IMR-90 (cell line): ENCODE results near the gene MSI2. TPM values are rescaled to one million over a fixed set of nuclear protein-coding genes. Genes with fewer than 3 reads are reported as not detected.

Source experiments
- ATAC-seq: fragments of 200-7000 bp; cut with Tn5 transposase; 2 replicates; pipeline ENCODE4 v1.9.1; 2020; ENCODE audit warnings: low read depth, mild to moderate bottlenecking, moderate library complexity
- BruUV-seq: library from RNA; stranded (reverse); fragments of 400-500 nt; replicated peaks from 2 replicates; lab custom pipeline; 2021; lab: Mats Ljungman, UMichigan
- CTCF ChIA-PET: fragments of 300-600 bp; formaldehyde crosslinking; extraction: SDS; loops from one replicate; lab custom pipeline; 2021; ENCODE audit warnings: antibody characterized with exemption; lab: Yijun Ruan, JAX
- POLR2A ChIA-PET: fragments of 300-600 bp; sonication (Branson Sonifier 250); formaldehyde crosslinking; loops from one replicate; lab custom pipeline; 2022; ENCODE audit warnings: antibody characterized with exemption; ENCODE audit not compliant: unreplicated experiment; lab: Charles Lee
- DNase-seq: peaks from one replicate; pipeline ENCODE4 v3.0.0; 2013
- H2AFZ ChIP-seq: replicated peaks from 2 replicates; pipeline ENCODE3; 2013; ENCODE audit warnings: low read length, mild to moderate bottlenecking; ENCODE audit not compliant: poor library complexity
- H2AK5ac ChIP-seq: 2 replicates; pipeline ENCODE4 v1.6.1; 2013; ENCODE audit warnings: low read depth, low read length, inconsistent platforms
- H2AK9ac ChIP-seq: replicated peaks from 2 replicates; pipeline ENCODE3; 2013; ENCODE audit warnings: mild to moderate bottlenecking, low read depth, low read length, moderate library complexity; ENCODE audit not compliant: poor library complexity
- H2BK120ac ChIP-seq: 2 replicates; pipeline ENCODE4 v1.6.1; 2013; ENCODE audit warnings: low read depth, low read length, inconsistent platforms
- H2BK15ac ChIP-seq: 3 replicates; pipeline ENCODE4 v1.6.1; 2013; ENCODE audit warnings: low read depth, low read length, inconsistent platforms
- H2BK20ac ChIP-seq: 2 replicates; pipeline ENCODE4 v1.6.1; 2013; ENCODE audit warnings: low read depth, mild to moderate bottlenecking, inconsistent platforms, low read length, moderate library complexity
- H2BK5ac ChIP-seq: 2 replicates; pipeline ENCODE4 v1.6.1; 2013; ENCODE audit warnings: mild to moderate bottlenecking, low read depth, low read length, inconsistent platforms; ENCODE audit not compliant: poor library complexity, severe bottlenecking
- H3K14ac ChIP-seq: replicated peaks from 2 replicates; pipeline ENCODE4 v1.6.1; 2013; ENCODE audit warnings: low read depth, low read length, inconsistent platforms
- H3K18ac ChIP-seq: 2 replicates; pipeline ENCODE4 v1.6.1; 2013; ENCODE audit warnings: low read depth, low read length, control low read depth
- H3K23ac ChIP-seq: 2 replicates; pipeline ENCODE4 v1.6.1; 2013; ENCODE audit warnings: low read depth, low read length, inconsistent platforms
- H3K27ac ChIP-seq: 2 replicates; pipeline ENCODE4 v1.5.1; 2013; ENCODE audit warnings: mild to moderate bottlenecking, control low read depth, low read length; ENCODE audit not compliant: insufficient read depth
- H3K27me3 ChIP-seq: 2 replicates; pipeline ENCODE4 v1.6.1; 2013; ENCODE audit warnings: low read length; ENCODE audit not compliant: control insufficient read depth, insufficient read depth
- H3K36me3 ChIP-seq: 2 replicates; pipeline ENCODE4 v1.6.1; 2013; ENCODE audit warnings: low read length, mixed read lengths; ENCODE audit not compliant: control insufficient read depth, insufficient read depth
- H3K4ac ChIP-seq: 2 replicates; pipeline ENCODE4 v1.6.1; 2013; ENCODE audit warnings: low read depth, low read length, inconsistent platforms
- H3K4me1 ChIP-seq: 2 replicates; pipeline ENCODE4 v1.6.1; 2013; ENCODE audit warnings: low read length, mixed read lengths; ENCODE audit not compliant: control insufficient read depth, insufficient read depth
- H3K4me2 ChIP-seq: 2 replicates; pipeline ENCODE4 v1.6.1; 2013; ENCODE audit warnings: low read depth, mild to moderate bottlenecking, control low read depth, low read length, moderate library complexity
- H3K4me3 ChIP-seq: 2 replicates; pipeline ENCODE4 v1.5.1; 2013; ENCODE audit warnings: low read depth, mild to moderate bottlenecking, control low read depth, low read length, moderate library complexity; ENCODE audit not compliant: insufficient read depth
- H3K56ac ChIP-seq: 2 replicates; pipeline ENCODE4 v1.6.1; 2013; ENCODE audit warnings: low read length, inconsistent platforms; ENCODE audit not compliant: insufficient read depth; ENCODE audit errors: extremely low read depth
- H3K79me1 ChIP-seq, 2 experiments: 2 replicates each; pipeline ENCODE4 v1.6.1; 2013; ENCODE audit warnings: low read length in 2 of 2, inconsistent platforms in 1 of 2, low read depth in 1 of 2
- H3K9ac ChIP-seq: 2 replicates; pipeline ENCODE4 v1.6.1; 2013; ENCODE audit warnings: low read depth, low read length, control low read depth
- H3K9me1 ChIP-seq: 2 replicates; pipeline ENCODE4 v1.6.1; 2013; ENCODE audit warnings: low read length, inconsistent platforms; ENCODE audit not compliant: insufficient read depth
- H3K9me3 ChIP-seq: 2 replicates; pipeline ENCODE4 v1.6.1; 2013; ENCODE audit warnings: low read length; ENCODE audit not compliant: control insufficient read depth, insufficient read depth
- H4K20me1 ChIP-seq: 2 replicates; pipeline ENCODE4 v1.6.1; 2013; ENCODE audit warnings: low read length, inconsistent platforms; ENCODE audit not compliant: insufficient read depth
- H4K5ac ChIP-seq: 2 replicates; pipeline ENCODE4 v1.6.1; 2013; ENCODE audit warnings: mild to moderate bottlenecking, low read depth, low read length, control low read depth
- H4K8ac ChIP-seq, 2 experiments: 2 replicates each; pipeline ENCODE4 v1.6.1; 2013; ENCODE audit warnings: low read depth in 2 of 2, low read length in 2 of 2, control low read depth in 1 of 2, inconsistent platforms in 1 of 2
- H4K91ac ChIP-seq: 2 replicates; pipeline ENCODE4 v1.6.1; 2013; ENCODE audit warnings: low read depth, low read length, inconsistent platforms; ENCODE audit not compliant: insufficient read depth
- BHLHE40 ChIP-seq: fragments of 150-350 bp; IDR thresholded peaks from 2 replicates; pipeline ENCODE4 v1.6.1; 2016; ENCODE audit warnings: mild to moderate bottlenecking, low read depth, low read length
- CEBPB ChIP-seq: IDR thresholded peaks from 2 replicates; pipeline ENCODE4 v1.6.1; 2012; ENCODE audit warnings: low read depth, low read length, improper control_type of control experiment
- CHD1 ChIP-seq: IDR thresholded peaks from 2 replicates; pipeline ENCODE4 v1.6.1; 2012; ENCODE audit warnings: low read depth, low read length, improper control_type of control experiment
- CTCF ChIP-seq: conservative IDR thresholded peaks from 2 replicates; pipeline ENCODE4 v1.5.1; 2012; ENCODE audit warnings: mild to moderate bottlenecking, low read depth, low read length, improper control_type of control experiment
- ELK1 ChIP-seq: fragments of 150-350 bp; IDR thresholded peaks from 2 replicates; pipeline ENCODE4 v1.6.1; 2016; ENCODE audit warnings: low read depth, mild to moderate bottlenecking, low read length, moderate library complexity, borderline replicate concordance
- FOS ChIP-seq: fragments of 150-350 bp; IDR thresholded peaks from 2 replicates; pipeline ENCODE4 v1.6.1; 2016; ENCODE audit warnings: low read depth, low read length
- MAZ ChIP-seq: IDR thresholded peaks from 2 replicates; pipeline ENCODE4 v1.6.1; 2012; ENCODE audit warnings: low read depth, mild to moderate bottlenecking, low read length, improper control_type of control experiment, moderate library complexity, borderline replicate concordance
- NFE2L2 ChIP-seq: fragments of 150-350 bp; IDR thresholded peaks from 2 replicates; pipeline ENCODE4 v1.6.1; 2016; ENCODE audit warnings: low read depth, mild to moderate bottlenecking, low read length
- POLR2A ChIP-seq: IDR thresholded peaks from 2 replicates; pipeline ENCODE4 v1.6.1; 2012; ENCODE audit warnings: mild to moderate bottlenecking, low read depth, low read length
- RFX5 ChIP-seq: IDR thresholded peaks from 2 replicates; pipeline ENCODE4 v1.8.0; 2012; ENCODE audit warnings: low read depth, mild to moderate bottlenecking, low read length, moderate library complexity
- SMC3 ChIP-seq: fragments of 150-350 bp; IDR thresholded peaks from 2 replicates; pipeline ENCODE4 v1.6.1; 2016; ENCODE audit warnings: low read depth, mild to moderate bottlenecking, antibody characterized with exemption, low read length, moderate library complexity
- WGBS, 2 experiments: methylation state at CpG; one replicate each; pipeline versions ENCODE4 v1.1.5 to v1.1.7; 2013; ENCODE audit warnings: missing lambda C conversion rate in 2 of 2; ENCODE audit not compliant: insufficient read length in 1 of 2; ENCODE audit errors: extremely low coverage in 2 of 2; 5-methylcytosine and 5-hydroxymethylcytosine counted together
- dilution Hi-C: fragments of 300-500 bp; cut with HindIII; formaldehyde crosslinking; loops from one replicate; pipeline ENCODE4 v1.14.3; 2018; ENCODE audit warnings: low sequenced_read_pairs; ENCODE audit not compliant: unreplicated experiment
- in situ Hi-C: fragments of 300-500 bp; cut with MboI; formaldehyde crosslinking; loops from 3 replicates; pipeline ENCODE4 v1.14.3; 2019; ENCODE audit warnings: low sequenced_read_pairs, inconsistent platforms, mixed read lengths
- intact Hi-C: fragments of 100-400 bp; cut with micrococcal nuclease; formaldehyde crosslinking; loops from 2 replicates; pipeline ENCODE4 v1.10.0; 2022
- polyA plus RNA-seq, 3 experiments: library from polyadenylated mRNA; depleted of rRNA; stranded (reverse); fragments of >200 nt; gene quantifications; 2 replicates each; pipeline ENCODE4 v1.2.3, GENCODE V29; 2012; ENCODE audit warnings: low replicate concordance in 1 of 3
- total RNA-seq: library from RNA; depleted of rRNA; stranded (reverse); fragments of >200 nt; gene quantifications from 2 replicates; pipeline ENCODE4 v1.2.3, GENCODE V29; 2012

Gene MSI2
- total and polyA plus RNA-seq, 2 of the 4 experiments (the other 2 are of a cell fraction) = 13.0 to 16.0 TPM

- Histone ChIP-seq H3K4me2 (no peak overlapping the region), H2AFZ (no peak overlapping the region), H3K9ac (no peak overlapping the region), H3K36me3 (peaks cover 1% of the 10 kb centered on the region), H4K20me1 (no peaks in the 10 kb centered on the region; the same call in 1 of the 2 replicates), H3K18ac (no peak overlapping the region), H2BK15ac (no peak overlapping the region), H3K27me3 (no peaks in the 10 kb centered on the region), H3K56ac (no peak overlapping the region), H3K9me1 (no peaks in the 10 kb centered on the region), H2BK20ac (no peak overlapping the region), H4K91ac (no peak overlapping the region), H2AK9ac (no peak overlapping the region), H2BK5ac (no peak overlapping the region), H2BK120ac (no peak overlapping the region), H3K4me3 (no peak overlapping the region), H3K4ac (no peak overlapping the region), H4K8ac (no peak overlapping the region), H3K27ac (no peak overlapping the region), H3K23ac (no peak overlapping the region), H3K9me3 (no peaks in the 10 kb centered on the region), H2AK5ac (no peak overlapping the region), H4K5ac (no peak overlapping the region), H3K14ac (no peak overlapping the region), H3K4me1 (no peaks in the 10 kb centered on the region), H3K79me1 (peaks cover 0 to 3% of the 10 kb centered on the region in 2 experiments; a peak in 1 of 4 replicates)
- DNase-seq (no peak), ATAC-seq (no peak)
- TF ChIP-seq ELK1 (no peak), MAZ (no peak), NFE2L2 (no peak), RFX5 (no peak), CTCF (no peak), CEBPB (no peak), BHLHE40 (no peak), CHD1 (no peak), POLR2A (no peak), SMC3 (no peak), FOS (no peak)
- in situ Hi-C loops = no loop called here
- intact Hi-C loops = no loop called here
- POLR2A ChIA-PET = no interaction called here
- no CpG with 5 or more reads among the region's 5 CpGs for WGBS, 2 experiments
- CTCF ChIA-PET = no interaction called here
- dilution Hi-C loops = no loop called here
- no TSS peak for BruUV-seq
Measured at GRCh38 chr17:57316361-57316760, 60.0 kb downstream of the MSI2 start.
